Naive thymus-derived CD8-positive, alpha-beta T cell (primary cell): ENCODE data around the gene SYT10. TPM values are rescaled to one million over a fixed set of nuclear protein-coding genes. Genes with fewer than 3 reads are reported as not detected.

Source experiments
- ATAC-seq, 2 donors: fragments of 150-1000 bp; cut with Tn5 transposase in 1 of 2; sonication (Bioruptor Pico), chemical (Tn5 transposase) in 1 of 2; 1 replicate in 1 of 2; 2 replicates in 1 of 2; pipeline ENCODE4 v1.10.0; 2021; ENCODE audit warnings: mild to moderate bottlenecking in 2 of 2, moderate library complexity in 2 of 2
- POLR2A ChIA-PET: fragments of 350-600 bp; sonication (Branson Sonifier 250); formaldehyde crosslinking; loops from one replicate; lab custom pipeline; 2021; ENCODE audit warnings: antibody characterized with exemption; lab: Charles Lee
- DNase-seq, 10 donors: peaks; one replicate each; pipeline versions ENCODE4 v3.0.0 to v3.0.0-alpha.2; 2020 to 2022
- H3K27ac Mint-ChIP-seq, 10 donors: one replicate each; pipeline ENCODE4 v1.8.0; 2020 to 2022; ENCODE audit warnings: mild to moderate bottlenecking in 10 of 10, mixed read lengths in 10 of 10, moderate library complexity in 4 of 10, inconsistent platforms in 1 of 10
- H3K27me3 Mint-ChIP-seq, 5 donors: one replicate each; pipeline ENCODE4 v1.8.0; 2021 to 2022; ENCODE audit warnings: mixed read lengths in 5 of 5
- H3K36me3 Mint-ChIP-seq, 3 donors: one replicate each; pipeline ENCODE4 v1.8.0; 2020 to 2022; ENCODE audit warnings: mixed read lengths in 3 of 3, mild to moderate bottlenecking in 2 of 3, inconsistent platforms in 1 of 3
- H3K4me1 Mint-ChIP-seq, 4 donors: one replicate each; pipeline ENCODE4 v1.8.0; 2021 to 2022; ENCODE audit warnings: mixed read lengths in 4 of 4
- H3K4me3 Mint-ChIP-seq, 10 donors: one replicate each; pipeline ENCODE4 v1.8.0; 2020 to 2022; ENCODE audit warnings: mild to moderate bottlenecking in 10 of 10, mixed read lengths in 10 of 10, moderate library complexity in 6 of 10, inconsistent platforms in 1 of 10
- H3K9me3 Mint-ChIP-seq, 9 donors: one replicate each; pipeline ENCODE4 v1.8.0; 2020 to 2022; ENCODE audit warnings: mixed read lengths in 9 of 9, mild to moderate bottlenecking in 3 of 9, inconsistent platforms in 1 of 9, moderate library complexity in 1 of 9
- polyA plus RNA-seq, 3 donors: library from polyadenylated mRNA; unstranded; fragments of 300-500 nt; fragmentation: Illumina TruSeq; gene quantifications; one replicate each; pipeline ENCODE4 v1.2.3, GENCODE V29; 2021
- total RNA-seq, 8 experiments: library from RNA in 2 of 8; stranded (reverse) in 2 of 8; gene quantifications; one replicate each; pipeline ENCODE4 v1.2.3 and lab custom pipeline; 2021 to 2026

Gene SYT10
- not detected for total RNA-seq
- not detected for polyA plus RNA-seq
- total RNA-seq (lab: John Stamatoyannopoulos, UW) = 0 reads per million in 6 experiments

- ATAC-seq (no peak), DNase-seq (no peak)
- peak within 1 kb of the TSS in 1 of 10 donors; percentile 10 for H3K27ac Mint-ChIP-seq
- peak within 1 kb of the TSS in 9 of 10 donors; percentile 19 to 68 (median 50) for H3K4me3 Mint-ChIP-seq
- H3K27me3 Mint-ChIP-seq = peaks cover 10 to 48% (median 38%) of the 10 kb centered on the region in 5 donors
- H3K9me3 Mint-ChIP-seq = peaks cover 0 to 8% (median 4%) of the 10 kb centered on the region in 9 donors
- POLR2A ChIA-PET = no interaction called here
- H3K4me1 Mint-ChIP-seq = peaks cover 0 to 9% (median 4%) of the 10 kb centered on the region in 4 donors
- H3K36me3 Mint-ChIP-seq = peaks cover 0 to 4% (median 2%) of the 10 kb centered on the region in 3 donors
These were observed at the start of gene SYT10 for GRCh38 chr12:33439587-33440011. SYT10 (minus strand) TSS chr12:33439819; CDS start chr12:33439522, 297 bp downstream.

- ATAC-seq (no peak), DNase-seq (no peak)
- POLR2A ChIA-PET = no interaction called here
- peaks cover 0 to 12% (median 2%) of the 10 kb centered on the region in 9 donors for H3K9me3 Mint-ChIP-seq
- H3K4me1 Mint-ChIP-seq = no peaks in the 10 kb centered on the region
- no peaks in the 10 kb centered on the region for H3K27me3 Mint-ChIP-seq
- no peak overlapping the region for H3K4me3 Mint-ChIP-seq
- H3K36me3 Mint-ChIP-seq = no peaks in the 10 kb centered on the region
- no peak overlapping the region for H3K27ac Mint-ChIP-seq
These were observed 48.4 kb upstream of the SYT10 start for GRCh38 chr12:33488036-33488435.

- Mint-ChIP-seq H3K27me3 (no peaks in the 10 kb centered on the region), H3K27ac (no peak overlapping the region), H3K36me3 (no peaks in the 10 kb centered on the region), H3K4me1 (no peaks in the 10 kb centered on the region), H3K4me3 (no peak overlapping the region), H3K9me3 (peaks cover 0 to 14% (median 2%) of the 10 kb centered on the region in 9 donors)
- POLR2A ChIA-PET = no interaction called here
- no peak for ATAC-seq
- DNase-seq = no peak
These were observed 46.4 kb upstream of the SYT10 start for GRCh38 chr12:33486058-33486457.

- H3K27me3 Mint-ChIP-seq = no peaks in the 10 kb centered on the region
- no peak overlapping the region for H3K4me3 Mint-ChIP-seq
- DNase-seq (no peak), ATAC-seq (no peak)
- H3K36me3 Mint-ChIP-seq = no peaks in the 10 kb centered on the region
- H3K4me1 Mint-ChIP-seq = no peaks in the 10 kb centered on the region
- POLR2A ChIA-PET = no interaction called here
- no peak overlapping the region for H3K27ac Mint-ChIP-seq
- H3K9me3 Mint-ChIP-seq = peaks cover 0 to 16% (median 2%) of the 10 kb centered on the region in 9 donors
These were observed 44.5 kb upstream of the SYT10 start for GRCh38 chr12:33484161-33484560.

- no peak overlapping the region for H3K4me3 Mint-ChIP-seq
- no peaks in the 10 kb centered on the region for H3K36me3 Mint-ChIP-seq
- no peak for DNase-seq
These were observed 40.7 kb upstream of the SYT10 start for GRCh38 chr12:33480366-33480765.

GRCh38 chr12:33476058-33476457 lies 36.4 kb upstream of the SYT10 start:
- Mint-ChIP-seq H3K36me3 (no peaks in the 10 kb centered on the region), H3K9me3 (peaks cover 2 to 28% (median 15%) of the 10 kb centered on the region in 9 donors), H3K4me3 (no peak overlapping the region), H3K27ac (no peak overlapping the region), H3K27me3 (no peaks in the 10 kb centered on the region), H3K4me1 (no peaks in the 10 kb centered on the region)
- POLR2A ChIA-PET = no interaction called here
- ATAC-seq (no peak), DNase-seq (no peak)

More at GRCh38 chr12:33480366-33480765, 40.7 kb upstream of the SYT10 start:
- POLR2A ChIA-PET = no interaction called here
- peaks cover 2 to 18% (median 10%) of the 10 kb centered on the region in 9 donors for H3K9me3 Mint-ChIP-seq
- no peaks in the 10 kb centered on the region for H3K4me1 Mint-ChIP-seq
- no peak for ATAC-seq
- H3K27ac Mint-ChIP-seq = no peak overlapping the region
- H3K27me3 Mint-ChIP-seq = no peaks in the 10 kb centered on the region

GRCh38 chr12:33472299-33472698 lies 32.7 kb upstream of the SYT10 start:
- ATAC-seq (no peak), DNase-seq (no peak)
- no peaks in the 10 kb centered on the region for H3K4me1 Mint-ChIP-seq
- no peaks in the 10 kb centered on the region for H3K27me3 Mint-ChIP-seq
- H3K4me3 Mint-ChIP-seq = no peak overlapping the region
- no peaks in the 10 kb centered on the region for H3K36me3 Mint-ChIP-seq
- no peak overlapping the region for H3K27ac Mint-ChIP-seq
- POLR2A ChIA-PET = no interaction called here
- H3K9me3 Mint-ChIP-seq = peaks cover 0 to 31% (median 13%) of the 10 kb centered on the region in 9 donors

- Mint-ChIP-seq H3K36me3 (no peaks in the 10 kb centered on the region), H3K4me1 (no peaks in the 10 kb centered on the region), H3K27me3 (no peaks in the 10 kb centered on the region), H3K9me3 (peaks cover 0 to 29% (median 3%) of the 10 kb centered on the region in 9 donors), H3K27ac (no peak overlapping the region), H3K4me3 (no peak overlapping the region)
- no peak for ATAC-seq
- no peak for DNase-seq
- POLR2A ChIA-PET = no interaction called here
These were observed 15.5 kb upstream of the SYT10 start for GRCh38 chr12:33455096-33455495.

- POLR2A ChIA-PET = no interaction called here
- no peaks in the 10 kb centered on the region for H3K27me3 Mint-ChIP-seq
- no peak overlapping the region for H3K4me3 Mint-ChIP-seq
- H3K27ac Mint-ChIP-seq = no peak overlapping the region
- peaks cover 0 to 15% (median 4%) of the 10 kb centered on the region in 9 donors for H3K9me3 Mint-ChIP-seq
- no peaks in the 10 kb centered on the region for H3K4me1 Mint-ChIP-seq
- no peaks in the 10 kb centered on the region for H3K36me3 Mint-ChIP-seq
- DNase-seq (no peak), ATAC-seq (no peak)
These were observed 10.9 kb upstream of the SYT10 start for GRCh38 chr12:33450480-33450879.

- POLR2A ChIA-PET = no interaction called here
- H3K4me3 Mint-ChIP-seq = peak overlapping the region in 5 of 10 donors; percentile 5 to 50 (median 39)
- H3K4me1 Mint-ChIP-seq = peaks cover 0 to 9% (median 4%) of the 10 kb centered on the region in 4 donors
- peaks cover 10 to 48% (median 38%) of the 10 kb centered on the region in 5 donors for H3K27me3 Mint-ChIP-seq
- H3K9me3 Mint-ChIP-seq = peaks cover 0 to 9% (median 4%) of the 10 kb centered on the region in 9 donors
- H3K36me3 Mint-ChIP-seq = peaks cover 0 to 4% (median 2%) of the 10 kb centered on the region in 3 donors
- DNase-seq = no peak
- H3K27ac Mint-ChIP-seq = no peak overlapping the region
- no peak for ATAC-seq
These were observed 858 bp upstream of the SYT10 start for GRCh38 chr12:33440477-33440876.

- H3K9me3 Mint-ChIP-seq = peaks cover 0 to 8% (median under 1%) of the 10 kb centered on the region in 9 donors
- no peak for DNase-seq
- H3K4me1 Mint-ChIP-seq = peaks cover 0 to 9% (median 4%) of the 10 kb centered on the region in 4 donors
- peak overlapping the region in 8 of 10 donors; percentile 24 to 68 (median 50) for H3K4me3 Mint-ChIP-seq
- H3K27ac Mint-ChIP-seq = no peak overlapping the region
- peaks cover 0 to 4% (median 2%) of the 10 kb centered on the region in 3 donors for H3K36me3 Mint-ChIP-seq
- H3K27me3 Mint-ChIP-seq = peaks cover 10 to 43% (median 35%) of the 10 kb centered on the region in 5 donors
- POLR2A ChIA-PET = no interaction called here
- no peak for ATAC-seq
These were observed 600 bp downstream of the SYT10 start for GRCh38 chr12:33438851-33439586.

GRCh38 chr12:33438025-33438772 lies 1.4 kb downstream of the SYT10 start:
- POLR2A ChIA-PET = no interaction called here
- peaks cover 0 to 9% (median 4%) of the 10 kb centered on the region in 4 donors for H3K4me1 Mint-ChIP-seq

More at GRCh38 chr12:33438025-33438772, 1.4 kb downstream of the SYT10 start:
- Mint-ChIP-seq H3K4me3 (peak overlapping the region in 1 of 10 donors; percentile 10), H3K36me3 (peaks cover 0 to 4% (median 2%) of the 10 kb centered on the region in 3 donors), H3K27ac (peak overlapping the region in 1 of 10 donors; percentile 40), H3K9me3 (peaks cover 0 to 6% (median 0%) of the 10 kb centered on the region in 9 donors), H3K27me3 (peaks cover 10 to 37% (median 33%) of the 10 kb centered on the region in 5 donors)
- no peak for DNase-seq
- no peak for ATAC-seq
